Activated naive CD4-positive, alpha-beta T cell treated with Interleukin-2 at 50 U/mL for 16 hours (primary cell): ENCODE results near the gene FAM13A.

Experiments used
- DNase-seq: peaks from one replicate; pipeline ENCODE4 v3.0.0-alpha.2; 2020

Gene FAM13A

GRCh38 chr4:88702782-88703181 is 354.2 kb downstream of the FAM13A start:
- DNase-seq = no peak

DNA sequence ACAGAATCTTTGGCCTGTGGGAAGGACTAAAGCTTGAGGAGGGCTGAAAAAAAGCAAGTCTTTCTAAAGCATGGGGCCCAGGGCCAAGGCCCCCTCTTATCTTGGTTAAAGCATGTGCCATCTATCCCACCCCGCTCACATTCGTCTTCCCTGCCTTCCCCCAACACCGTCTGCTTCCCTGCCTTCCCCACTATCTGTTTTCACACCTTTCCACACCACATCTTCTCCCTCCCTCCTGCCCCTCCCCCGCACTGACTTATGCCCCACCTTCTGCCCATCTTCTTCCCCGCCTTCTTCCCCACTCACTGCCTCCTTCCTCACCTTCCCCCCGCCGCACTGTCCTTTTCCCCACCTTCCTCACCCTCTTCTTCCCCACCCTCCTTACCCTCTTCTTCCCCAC is 358.5 kb downstream of the FAM13A start:
- DNase-seq = no peak

DNA sequence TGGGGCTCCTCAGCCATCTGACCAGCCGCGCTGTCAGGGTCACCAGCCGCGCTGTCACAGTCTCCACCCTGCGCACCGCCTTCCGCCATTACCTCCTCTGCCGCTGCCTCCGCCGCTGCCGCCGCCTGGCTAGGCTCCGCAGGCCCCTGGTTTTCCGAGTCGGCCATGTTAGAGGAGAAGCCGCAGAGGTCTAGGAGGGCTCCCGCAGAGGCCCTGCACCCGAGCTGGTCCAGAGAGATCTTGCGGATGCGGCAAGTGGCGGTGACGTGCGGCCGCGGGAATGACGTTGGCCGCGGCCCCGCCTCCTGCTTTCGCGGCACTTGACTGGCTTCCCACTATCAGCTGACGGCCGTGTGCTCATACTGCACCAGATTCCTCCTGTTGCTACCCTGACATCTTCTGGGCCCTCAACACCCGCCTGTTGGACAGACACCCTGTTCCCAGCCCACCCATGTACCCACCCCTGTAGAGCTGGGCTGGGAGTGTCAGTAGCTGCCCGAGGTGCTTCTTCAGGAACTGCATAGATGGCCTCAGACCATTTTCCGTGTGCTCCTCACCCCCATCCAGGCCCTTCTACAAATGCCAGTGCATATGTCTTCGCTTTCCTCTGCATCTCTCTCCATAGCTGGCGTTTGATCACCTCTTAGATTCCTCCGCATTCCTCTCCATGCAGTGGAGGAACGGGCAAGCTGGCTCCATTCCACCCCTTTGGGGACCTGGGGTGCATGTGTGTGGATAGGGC is 359.2 kb downstream of the FAM13A start, which contains the start of gene NAP1L5:
Gene NAP1L5 (minus strand): TSS at position 242 of the 742 bp plus-strand sequence. CDS start 75 bp downstream, at position 167.
- peak; percentile 69 for DNase-seq

- DNase-seq = peak; percentile 11
Measured at GRCh38 chr4:88697141-88697540, 359.8 kb downstream of the FAM13A start.

DNA sequence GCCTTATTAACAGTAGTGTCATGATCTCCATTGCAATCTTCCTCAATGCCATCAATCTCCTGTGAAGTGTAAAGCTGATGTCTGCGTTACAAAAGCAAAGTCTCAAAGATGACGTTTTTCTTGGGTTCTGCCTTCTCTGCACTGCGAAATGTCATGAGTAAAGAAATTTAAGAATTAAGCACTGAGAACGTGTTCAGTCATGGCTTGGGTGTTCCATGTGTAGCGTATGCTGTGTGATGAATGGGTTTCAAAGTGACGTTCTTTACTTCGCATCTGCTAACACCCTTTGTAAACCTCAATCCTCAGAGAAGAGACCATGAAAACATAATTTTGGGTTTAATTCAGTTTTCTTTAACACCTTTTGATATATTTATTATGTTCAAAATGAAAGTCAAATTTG is 360.4 kb downstream of the FAM13A start:
- DNase-seq = no peak

DNA sequence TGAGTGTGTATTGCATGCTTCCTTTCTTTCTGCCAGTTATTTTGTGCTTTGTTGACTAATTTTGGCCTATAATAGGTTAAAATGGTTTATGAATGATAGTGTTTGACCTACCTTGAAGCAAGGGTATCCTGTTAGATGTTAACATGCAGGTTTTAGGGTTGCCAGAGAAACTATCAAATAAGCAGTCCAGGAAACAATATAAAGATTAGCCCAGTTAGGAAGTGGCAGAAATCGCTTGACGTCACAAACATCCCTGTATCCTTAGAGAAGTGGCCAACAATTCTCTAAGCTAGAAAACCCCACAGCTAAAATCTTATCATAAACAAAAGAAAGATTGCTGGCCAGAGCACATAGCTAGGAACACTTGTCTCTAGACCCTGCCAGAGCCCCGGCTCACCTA is 363.2 kb downstream of the FAM13A start:
- DNase-seq = no peak

DNA sequence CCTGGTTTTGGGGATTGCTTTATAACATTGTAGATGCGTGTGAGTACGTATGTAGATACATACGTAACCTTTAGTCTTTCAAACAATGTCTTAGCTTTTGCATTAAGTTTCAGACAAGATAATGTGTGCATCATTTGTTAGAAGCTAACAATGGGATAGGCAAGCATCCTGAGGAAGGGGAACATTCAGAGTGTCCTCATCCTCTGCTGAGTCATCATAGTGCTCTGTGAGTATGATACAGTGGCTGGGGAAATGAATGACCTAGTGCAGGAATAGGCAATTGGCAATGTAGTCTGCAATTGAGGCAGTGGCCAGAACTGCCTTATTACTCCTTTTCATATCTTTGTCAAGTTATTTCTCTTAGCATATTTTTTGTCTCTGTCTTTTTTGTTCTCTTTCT is 366.6 kb downstream of the FAM13A start:
- no peak for DNase-seq

- no peak for DNase-seq
Measured at GRCh38 chr4:88681209-88681608, 375.8 kb downstream of the FAM13A start.
